Keratinocyte (primary cell): ENCODE results near the gene P2RY11. TPM values are rescaled to one million over a fixed set of nuclear protein-coding genes. Genes with fewer than 3 reads are reported as not detected.

Experiments
- DNase-seq: peaks from one replicate; pipeline ENCODE4 v3.0.0-alpha.2; 2011; ENCODE audit warnings: low read depth, missing footprints, low spot score
- FAIRE-seq: peaks from 2 replicates; lab custom pipeline; 2011; peaks lifted over from hg19 to GRCh38; lab: Jason Lieb, UNC
- H2AFZ ChIP-seq: 2 replicates; pipeline ENCODE4 v1.6.0; 2012; ENCODE audit warnings: low read length, control low read depth, inconsistent platforms; ENCODE audit not compliant: control insufficient read depth
- H3K27ac ChIP-seq: 2 replicates; pipeline ENCODE4 v1.5.1; 2011; ENCODE audit warnings: low read length; ENCODE audit not compliant: control insufficient read depth, insufficient read depth
- H3K27me3 ChIP-seq: 3 replicates; pipeline ENCODE4 v1.6.0; 2011; ENCODE audit warnings: low read length; ENCODE audit not compliant: control insufficient read depth, insufficient read depth; ENCODE audit errors: extremely low read depth
- H3K36me3 ChIP-seq, 2 experiments: 2 replicates in 1 of 2; 3 replicates in 1 of 2; pipeline ENCODE4 v1.5.1; 2011; ENCODE audit warnings: low read length in 2 of 2, mild to moderate bottlenecking in 1 of 2; ENCODE audit not compliant: control insufficient read depth in 2 of 2, insufficient read depth in 2 of 2; ENCODE audit errors: extremely low read depth in 1 of 2
- H3K4me1 ChIP-seq: 3 replicates; pipeline ENCODE4 v1.5.1; 2011; ENCODE audit warnings: low read length; ENCODE audit not compliant: control insufficient read depth, insufficient read depth; ENCODE audit errors: extremely low read depth
- H3K4me2 ChIP-seq: 3 replicates; pipeline ENCODE4 v1.6.0; 2011; ENCODE audit warnings: low read depth, low read length; ENCODE audit not compliant: control insufficient read depth, insufficient read depth; ENCODE audit errors: extremely low read depth
- H3K4me3 ChIP-seq, 3 experiments: fragments of 200-600 bp in 1 of 3; sonication (generic) in 1 of 3; 2 replicates in 2 of 3; 3 replicates in 1 of 3; pipeline ENCODE4 v1.5.1; 2011 to 2016; ENCODE audit warnings: low read length in 3 of 3, mild to moderate bottlenecking in 3 of 3, control low read depth in 2 of 3, inconsistent platforms in 1 of 3, low read depth in 1 of 3, mixed read lengths in 1 of 3, mixed run types in 1 of 3, moderate library complexity in 1 of 3; ENCODE audit not compliant: control insufficient read depth in 2 of 3, insufficient read depth in 2 of 3; ENCODE audit errors: extremely low read depth in 1 of 3
- H3K79me2 ChIP-seq: 2 replicates; pipeline ENCODE4 v1.6.0; 2012; ENCODE audit warnings: low read length; ENCODE audit not compliant: control insufficient read depth, insufficient read depth
- H3K9ac ChIP-seq: 3 replicates; pipeline ENCODE4 v1.6.0; 2011; ENCODE audit warnings: low read length; ENCODE audit not compliant: control insufficient read depth, insufficient read depth; ENCODE audit errors: extremely low read depth
- H3K9me1 ChIP-seq: 3 replicates; pipeline ENCODE4 v1.6.0; 2011; ENCODE audit warnings: low read length; ENCODE audit not compliant: control insufficient read depth, insufficient read depth; ENCODE audit errors: extremely low read depth
- H3K9me3 ChIP-seq: 2 replicates; pipeline ENCODE4 v1.5.1; 2012; ENCODE audit warnings: low read depth, low read length; ENCODE audit not compliant: control insufficient read depth
- H4K20me1 ChIP-seq: 3 replicates; pipeline ENCODE4 v1.6.0; 2011; ENCODE audit warnings: low read length; ENCODE audit not compliant: control insufficient read depth, insufficient read depth; ENCODE audit errors: extremely low read depth
- CTCF ChIP-seq, 3 experiments: IDR thresholded peaks in 1 of 3; conservative IDR thresholded peaks in 1 of 3; optimal IDR thresholded peaks in 1 of 3; 2 replicates in 2 of 3; 3 replicates in 1 of 3; pipeline versions ENCODE3 to v1.5.1; 2011; ENCODE audit warnings: low read length in 3 of 3, mild to moderate bottlenecking in 3 of 3, moderate library complexity in 2 of 3, control low read depth in 1 of 3, inconsistent platforms in 1 of 3; ENCODE audit not compliant: insufficient read depth in 2 of 3; ENCODE audit errors: extremely low read depth in 1 of 3
- EZH2 ChIP-seq: IDR thresholded peaks from one replicate; pipeline ENCODE4 v1.6.1; 2012; ENCODE audit warnings: inconsistent platforms, mild to moderate bottlenecking, low read length, moderate library complexity
- dilution Hi-C: fragments of 300-500 bp; cut with MboI; formaldehyde crosslinking; loops from one replicate; pipeline ENCODE4 v1.7.0; 2020; ENCODE audit warnings: low sequenced_read_pairs; ENCODE audit not compliant: extremely low pct_ligation_motif_present
- polyA plus RNA-seq, 5 experiments: library from polyadenylated mRNA; depleted of rRNA in 3 of 5; stranded (reverse) in 3 of 5; stranded (forward) in 1 of 5; unstranded in 1 of 5; fragments of >200 nt; gene quantifications; 1 replicate in 1 of 5; 2 replicates in 3 of 5; 3 replicates in 1 of 5; pipeline versions ENCODE4 v1.2.1 to v1.2.3, GENCODE V29; 2011 to 2012; ENCODE audit warnings: missing spikeins in 2 of 5, low read depth in 1 of 5, low replicate concordance in 1 of 5

Gene P2RY11
- polyA plus RNA-seq, 1 donor (not counting 4 experiments of a cell fraction or from before 2014, with no cell fraction given) = 3.2 TPM

- H3K9me1 ChIP-seq = no peaks in the 10 kb centered on the region
- H3K9ac ChIP-seq = no peak overlapping the region
- H3K27ac ChIP-seq = no peak overlapping the region
- H3K9me3 ChIP-seq = no peaks in the 10 kb centered on the region
- no peaks in the 10 kb centered on the region for H3K27me3 ChIP-seq
- FAIRE-seq (no peak), DNase-seq (no peak)
- no peak overlapping the region for H2AFZ ChIP-seq
- TF ChIP-seq EZH2 (no peak), CTCF (optimal IDR thresholded peaks at IDR 0.05 in 1 of 3, IDR thresholded peaks at IDR 0.05 in 1 of 3, conservative IDR thresholded peaks at IDR 0.05 in 1 of 3; ENCODE audit: extremely low read depth in 1 of 3, insufficient read depth in 2 of 3, low read length in 3 of 3) (no peak)
- H4K20me1 ChIP-seq = peaks cover 2% of the 10 kb centered on the region
- dilution Hi-C loops = no loop called here
- no peak overlapping the region for H3K4me2 ChIP-seq
- H3K36me3 ChIP-seq = peaks cover 42 to 74% of the 10 kb centered on the region in 2 experiments
- H3K4me3 ChIP-seq = no peak overlapping the region
- H3K79me2 ChIP-seq = no peaks in the 10 kb centered on the region
- no peaks in the 10 kb centered on the region for H3K4me1 ChIP-seq
Measured at GRCh38 chr19:10142701-10143375, 31.3 kb downstream of the P2RY11 start.

GRCh38 chr19:10143681-10144080 lies 32.2 kb downstream of the P2RY11 start:
- Histone ChIP-seq H3K27me3 (no peaks in the 10 kb centered on the region), H3K4me2 (no peak overlapping the region), H3K4me1 (no peaks in the 10 kb centered on the region), H3K36me3 (peaks cover 41 to 68% of the 10 kb centered on the region in 2 experiments), H3K9me1 (no peaks in the 10 kb centered on the region), H3K79me2 (no peaks in the 10 kb centered on the region), H3K4me3 (no peak overlapping the region), H4K20me1 (peaks cover 2% of the 10 kb centered on the region), H3K27ac (no peak overlapping the region), H3K9me3 (no peaks in the 10 kb centered on the region), H3K9ac (no peak overlapping the region), H2AFZ (no peak overlapping the region)
- DNase-seq (no peak), FAIRE-seq (no peak)
- dilution Hi-C loops = no loop called here
- TF ChIP-seq CTCF (optimal IDR thresholded peaks at IDR 0.05 in 1 of 3, IDR thresholded peaks at IDR 0.05 in 1 of 3, conservative IDR thresholded peaks at IDR 0.05 in 1 of 3; ENCODE audit: extremely low read depth in 1 of 3, insufficient read depth in 2 of 3, low read length in 3 of 3) (no peak), EZH2 (no peak)
